ENCODE results near the gene DENND6B.
"Not testable (repeated sequence)": the region's sequence is repeated elsewhere in the genome, so short reads cannot be mapped to it uniquely, and the experiment has no call there.

Gene DENND6B

GRCh38 chr22:50282361-50283155 lies 44.3 kb downstream of the DENND6B start:
- DNase-seq: no peak

- no peak for DNase-seq
These were observed 44.9 kb downstream of the DENND6B start for GRCh38 chr22:50281957-50282356.

- DNase-seq: no peak
These were observed 45.4 kb downstream of the DENND6B start for GRCh38 chr22:50281384-50281760.

- no peak for DNase-seq
These were observed 46.0 kb downstream of the DENND6B start for GRCh38 chr22:50280708-50281383.

- DNase-seq: no peak
These were observed 46.6 kb downstream of the DENND6B start for GRCh38 chr22:50280022-50280707.

- no peak for DNase-seq
These were observed 47.7 kb downstream of the DENND6B start for GRCh38 chr22:50278956-50279619.

DNA sequence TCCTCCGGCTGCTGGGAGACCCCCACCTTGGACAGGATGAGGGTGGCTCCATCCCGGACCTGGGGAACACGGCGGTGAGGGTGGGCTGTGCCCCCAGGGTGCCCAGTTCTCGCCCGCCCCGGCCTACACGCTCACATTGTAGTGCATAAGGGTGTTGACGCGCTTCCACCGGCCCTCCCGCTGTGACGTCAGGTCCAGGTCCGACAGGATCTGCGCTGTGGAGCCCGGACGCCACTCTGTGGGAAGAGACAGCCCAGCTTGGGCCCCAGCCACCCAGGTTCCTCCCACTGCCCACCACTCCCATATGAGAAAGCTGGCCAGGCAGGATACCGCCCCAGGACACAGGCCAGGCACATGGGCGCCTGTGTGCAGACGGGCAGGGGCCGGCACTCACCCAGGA lies 48.4 kb downstream of the DENND6B start:
- no peak for DNase-seq

GRCh38 chr22:50277761-50278160 lies 49.1 kb downstream of the DENND6B start:
- no peak for DNase-seq

DNA sequence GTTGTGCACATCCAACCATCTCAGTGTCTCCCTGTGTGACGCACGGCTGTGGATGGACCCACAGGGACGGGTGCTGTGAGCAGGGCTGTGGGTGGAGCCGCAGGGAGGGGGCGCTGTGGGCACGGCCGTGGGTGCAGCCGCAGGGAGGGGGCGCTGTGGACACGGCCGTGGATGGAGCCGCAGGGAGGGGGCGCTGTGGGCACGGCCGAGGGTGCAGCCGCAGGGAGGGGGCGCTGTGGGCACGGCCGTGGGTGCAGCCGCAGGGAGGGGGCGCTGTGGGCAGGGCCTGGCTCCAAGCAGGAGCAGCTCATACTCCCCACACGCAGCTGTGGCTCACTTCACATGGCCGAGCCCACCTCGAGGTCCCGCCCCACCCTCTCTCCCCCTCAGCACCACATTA lies 50.7 kb downstream of the DENND6B start:
- no peak for DNase-seq

GRCh38 chr22:50275181-50276055 lies 51.4 kb downstream of the DENND6B start:
- no peak for DNase-seq

- no peak for DNase-seq
These were observed 52.0 kb downstream of the DENND6B start for GRCh38 chr22:50274771-50275170.

- DNase-seq: peak; percentile 23
These were observed 52.5 kb downstream of the DENND6B start for GRCh38 chr22:50274311-50274710.

GRCh38 chr22:50273781-50274180 lies 53.0 kb downstream of the DENND6B start:
- DNase-seq: not testable (repeated sequence)

GRCh38 chr22:50273352-50273751 lies 53.5 kb downstream of the DENND6B start:
- DNase-seq: not testable (repeated sequence)

DNA sequence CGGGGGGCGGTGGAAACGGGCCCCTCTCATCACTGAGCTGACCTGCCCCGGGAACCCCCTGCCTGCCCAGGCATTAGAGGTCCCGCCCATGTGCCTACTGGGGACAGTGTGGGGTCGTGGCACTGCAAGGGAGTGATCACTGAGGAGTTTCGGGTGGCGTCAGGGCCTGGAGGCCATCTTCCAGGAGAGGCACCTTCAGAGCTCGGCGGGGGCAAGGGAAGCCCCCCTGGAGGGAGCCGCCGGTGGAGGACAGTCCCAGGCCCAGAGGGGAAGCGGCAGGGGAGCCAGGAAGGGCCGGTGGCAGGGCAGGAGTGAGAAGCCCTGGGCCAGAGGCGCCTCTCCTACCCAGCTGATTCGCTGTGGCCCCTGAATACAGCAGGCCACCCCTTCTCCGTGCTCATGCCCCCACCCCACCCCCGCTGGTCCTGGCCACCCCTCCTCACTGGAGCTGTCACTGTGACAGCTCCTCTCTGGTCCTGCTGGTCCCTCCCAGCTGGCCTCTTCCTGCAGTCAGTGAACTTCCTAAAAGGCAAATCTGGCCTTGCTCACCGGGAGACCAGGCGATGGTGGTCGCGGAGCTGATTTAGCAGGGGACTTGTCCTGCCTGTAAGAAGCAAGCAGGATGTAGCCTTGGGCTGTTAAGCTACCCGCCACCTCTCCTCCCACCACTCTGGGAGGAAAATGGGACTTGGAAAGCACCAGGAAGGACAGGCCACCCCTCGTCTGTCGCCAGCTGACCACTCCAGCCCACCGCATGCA lies 54.6 kb downstream of the DENND6B start:
- no peak for DNase-seq

DNA sequence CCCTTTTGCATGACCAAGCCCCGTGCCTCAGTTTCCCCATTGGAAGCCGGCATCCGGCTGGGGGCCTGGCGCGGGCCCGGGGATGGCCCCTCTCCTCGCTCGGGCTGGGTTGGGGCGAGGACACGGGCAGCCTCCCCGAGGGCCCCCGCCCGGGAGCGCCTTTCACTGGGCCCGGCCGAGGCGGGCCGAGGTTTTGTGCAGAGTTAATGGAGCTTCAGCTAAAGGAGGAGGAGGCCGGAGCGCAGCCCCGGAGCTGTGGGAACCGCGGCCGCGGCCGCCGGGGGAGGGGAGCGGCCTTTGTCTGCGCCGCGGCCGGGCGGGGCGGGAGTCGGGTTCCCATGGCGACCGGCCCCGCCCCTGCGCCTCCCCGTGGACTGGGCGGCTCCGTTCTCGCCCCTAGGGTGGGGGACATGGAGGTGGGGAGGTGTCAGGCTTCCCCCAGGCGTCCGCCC lies 55.3 kb downstream of the DENND6B start:
- DNase-seq: peak; percentile 52

DNA sequence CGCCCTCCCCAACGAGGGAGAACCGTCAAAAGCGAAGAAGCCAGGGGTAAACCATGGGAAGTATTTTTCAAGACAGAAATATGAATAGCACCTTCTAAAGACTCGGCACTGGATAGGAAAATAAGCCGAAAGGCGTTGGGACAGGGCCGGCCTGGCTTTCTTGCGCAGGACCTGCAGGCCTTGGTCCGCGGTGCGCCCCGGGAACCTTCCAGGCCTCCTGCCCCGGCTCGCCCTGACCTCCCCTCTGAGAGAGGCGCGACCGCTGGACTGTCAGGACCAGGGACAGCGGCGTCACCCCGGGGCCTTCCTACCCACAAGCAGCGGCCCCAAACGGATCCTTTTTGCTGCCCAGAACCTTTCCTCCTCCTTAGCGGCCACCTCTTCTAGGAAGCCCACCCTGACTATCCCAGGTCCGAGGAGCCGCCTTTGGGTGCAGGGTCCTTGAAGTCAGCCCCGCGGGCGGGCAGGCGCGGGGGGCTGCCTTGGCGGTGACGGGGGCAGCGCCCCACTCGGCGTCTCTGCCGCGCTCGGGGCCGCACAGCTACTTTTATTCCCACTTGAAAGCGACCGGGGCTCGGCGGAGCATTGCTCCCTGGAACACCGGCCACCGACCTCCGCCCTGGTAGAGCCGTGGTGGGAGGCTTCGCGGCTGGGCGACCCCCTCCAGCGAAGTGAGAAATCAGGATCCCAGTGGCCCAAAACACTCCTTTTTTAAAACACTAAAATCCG lies 56.0 kb downstream of the DENND6B start:
- peak; percentile 35 for DNase-seq

- peak; percentile 41 for DNase-seq
These were observed 56.7 kb downstream of the DENND6B start, which contains the start of gene MAPK11 for GRCh38 chr22:50269970-50270665. MAPK11 (minus strand) TSS chr22:50270380; CDS start chr22:50270292, 88 bp downstream.

DNA sequence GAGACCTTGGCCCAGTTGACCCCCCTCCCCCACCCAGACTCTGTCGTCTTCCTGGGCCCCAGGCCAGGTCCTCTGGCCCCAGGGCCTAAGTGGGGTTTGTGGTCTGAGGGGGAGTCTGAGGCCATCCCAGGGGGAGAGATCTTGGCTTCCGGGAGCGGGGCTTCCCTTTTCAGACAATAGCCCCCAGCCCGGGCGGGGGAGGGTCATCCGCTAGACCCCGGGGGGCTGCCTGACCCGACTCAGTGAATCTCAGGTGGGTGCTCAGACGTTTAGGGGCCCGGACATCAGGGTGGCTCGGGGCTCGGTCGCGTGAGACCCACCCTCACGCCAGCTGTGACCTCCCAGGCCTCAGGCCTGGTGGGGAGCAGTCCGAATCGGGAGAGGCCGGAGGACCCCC lies 57.2 kb downstream of the DENND6B start:
- no peak for DNase-seq

DNA sequence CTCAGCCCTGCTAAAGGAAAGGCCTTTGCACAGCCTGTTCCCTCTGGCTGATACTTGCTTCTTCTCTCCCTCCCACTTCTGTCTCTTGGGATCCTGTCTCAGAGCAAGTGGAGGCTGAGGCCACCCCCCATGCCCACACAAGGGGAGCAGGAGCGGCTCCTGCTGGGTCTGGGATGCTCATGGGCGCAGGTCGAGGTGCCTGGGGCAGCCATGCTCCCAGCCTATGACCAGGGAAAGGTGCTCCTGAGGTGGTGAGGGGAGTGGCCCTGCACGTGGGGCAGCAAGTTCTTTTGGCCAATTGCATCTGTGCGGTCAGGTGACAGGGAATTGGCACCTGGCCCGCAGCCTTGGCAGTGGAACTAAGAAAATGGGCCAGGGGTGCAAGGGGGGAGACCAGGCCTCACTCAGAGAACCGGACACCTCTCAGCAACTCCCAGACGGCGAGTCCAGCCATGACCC lies 58.1 kb downstream of the DENND6B start:
- no peak for DNase-seq

Data from NCI-H146 (cell line).